Measurements from ENCODE around the gene FAXDC2. TPM values are rescaled to one million over a fixed set of nuclear protein-coding genes. Genes with fewer than 3 reads are reported as not detected.

Gene FAXDC2
- total and polyA plus RNA-seq, 2 of the 13 experiments (the other 11 are each of a cell fraction or from before 2014, with no cell fraction given) = 4.7 to 58.8 TPM

GRCh38 chr5:154842689-154843530 lies 7.5 kb downstream of the FAXDC2 start (continued):
- TF ChIP-seq AKNA (CRISPR knock-in tag; IDR thresholded peaks at IDR 0.05; ENCODE audit: borderline replicate concordance) (no peak), ZNF331 (CRISPR knock-in tag; IDR thresholded peaks at IDR 0.05) (peak; percentile 78), CBFB (CRISPR knock-in tag; IDR thresholded peaks at IDR 0.05) (peak; percentile 57; the same call in 1 of the 2 replicates), PHF21A (CRISPR knock-in tag; IDR thresholded peaks at IDR 0.05) (peak; percentile 86), ZNF780A (CRISPR knock-in tag; IDR thresholded peaks at IDR 0.05) (no peak), ZKSCAN1 (IDR thresholded peaks at IDR 0.05; ENCODE audit: low read length) (no peak), YY1 (IDR thresholded peaks at IDR 0.05; ENCODE audit: insufficient read depth, insufficient replicate concordance, low read depth, low read length) (no peak), NBN (conservative IDR thresholded peaks at IDR 0.05) (no peak), ZNF235 (CRISPR knock-in tag; IDR thresholded peaks at IDR 0.05; ENCODE audit: borderline replicate concordance) (no peak), NR2F1 (CRISPR knock-in tag; IDR thresholded peaks at IDR 0.05) (no peak), ZSCAN30 (CRISPR knock-in tag; IDR thresholded peaks at IDR 0.05) (no peak), SIX4 (CRISPR knock-in tag; IDR thresholded peaks at IDR 0.05) (no peak), RCOR2 (CRISPR knock-in tag; IDR thresholded peaks at IDR 0.05) (peak; percentile 81), ZNF660 (CRISPR knock-in tag; IDR thresholded peaks at IDR 0.05; ENCODE audit: borderline replicate concordance, low read depth) (no peak), PAX8 (CRISPR knock-in tag; IDR thresholded peaks at IDR 0.05; ENCODE audit: borderline replicate concordance) (no peak), RARG (CRISPR knock-in tag; IDR thresholded peaks at IDR 0.05; ENCODE audit: low read depth) (0 out of 2 replicates have a peak, but pooled peaks have one; percentile 60), ZNF7 (CRISPR knock-in tag; IDR thresholded peaks at IDR 0.05) (peak; percentile 33; the same call in 1 of the 2 replicates)
- TF ChIP-seq, protein P1, sequence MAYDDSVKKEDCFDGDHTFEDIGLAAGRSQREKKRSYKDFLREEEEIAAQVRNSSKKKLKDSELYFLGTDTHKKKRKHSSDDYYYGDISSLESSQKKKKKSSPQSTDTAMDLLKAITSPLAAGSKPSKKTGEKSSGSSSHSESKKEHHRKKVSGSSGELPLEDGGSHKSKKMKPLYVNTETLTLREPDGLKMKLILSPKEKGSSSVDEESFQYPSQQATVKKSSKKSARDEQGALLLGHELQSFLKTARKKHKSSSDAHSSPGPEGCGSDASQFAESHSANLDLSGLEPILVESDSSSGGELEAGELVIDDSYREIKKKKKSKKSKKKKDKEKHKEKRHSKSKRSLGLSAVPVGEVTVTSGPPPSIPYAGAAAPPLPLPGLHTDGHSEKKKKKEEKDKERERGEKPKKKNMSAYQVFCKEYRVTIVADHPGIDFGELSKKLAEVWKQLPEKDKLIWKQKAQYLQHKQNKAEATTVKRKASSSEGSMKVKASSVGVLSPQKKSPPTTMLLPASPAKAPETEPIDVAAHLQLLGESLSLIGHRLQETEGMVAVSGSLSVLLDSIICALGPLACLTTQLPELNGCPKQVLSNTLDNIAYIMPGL (CRISPR knock-in tag; IDR thresholded peaks at IDR 0.05; ENCODE audit: borderline replicate concordance in 1 of 2, low read depth in 1 of 2) = no peak
- TF ChIP-seq, protein P2, sequence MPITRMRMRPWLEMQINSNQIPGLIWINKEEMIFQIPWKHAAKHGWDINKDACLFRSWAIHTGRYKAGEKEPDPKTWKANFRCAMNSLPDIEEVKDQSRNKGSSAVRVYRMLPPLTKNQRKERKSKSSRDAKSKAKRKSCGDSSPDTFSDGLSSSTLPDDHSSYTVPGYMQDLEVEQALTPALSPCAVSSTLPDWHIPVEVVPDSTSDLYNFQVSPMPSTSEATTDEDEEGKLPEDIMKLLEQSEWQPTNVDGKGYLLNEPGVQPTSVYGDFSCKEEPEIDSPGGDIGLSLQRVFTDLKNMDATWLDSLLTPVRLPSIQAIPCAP (CRISPR knock-in tag; IDR thresholded peaks at IDR 0.05; ENCODE audit: low read depth) = no peak
- TF ChIP-seq, protein P3, sequence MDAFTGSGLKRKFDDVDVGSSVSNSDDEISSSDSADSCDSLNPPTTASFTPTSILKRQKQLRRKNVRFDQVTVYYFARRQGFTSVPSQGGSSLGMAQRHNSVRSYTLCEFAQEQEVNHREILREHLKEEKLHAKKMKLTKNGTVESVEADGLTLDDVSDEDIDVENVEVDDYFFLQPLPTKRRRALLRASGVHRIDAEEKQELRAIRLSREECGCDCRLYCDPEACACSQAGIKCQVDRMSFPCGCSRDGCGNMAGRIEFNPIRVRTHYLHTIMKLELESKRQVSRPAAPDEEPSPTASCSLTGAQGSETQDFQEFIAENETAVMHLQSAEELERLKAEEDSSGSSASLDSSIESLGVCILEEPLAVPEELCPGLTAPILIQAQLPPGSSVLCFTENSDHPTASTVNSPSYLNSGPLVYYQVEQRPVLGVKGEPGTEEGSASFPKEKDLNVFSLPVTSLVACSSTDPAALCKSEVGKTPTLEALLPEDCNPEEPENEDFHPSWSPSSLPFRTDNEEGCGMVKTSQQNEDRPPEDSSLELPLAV (CRISPR knock-in tag; conservative IDR thresholded peaks at IDR 0.05; ENCODE audit: low read depth) = no peak

Data from HepG2 (cell line).